HK-2 (cell line): ENCODE data around the gene COA8.
A peak's percentile ranks its signal among the peaks of the same experiment; 100 is the strongest.

Experiments
- DNase-seq: peaks from one replicate; pipeline ENCODE4 v3.0.0-alpha.2; 2018; ENCODE audit not compliant: unreplicated experiment

The COA8 gene, protein sequence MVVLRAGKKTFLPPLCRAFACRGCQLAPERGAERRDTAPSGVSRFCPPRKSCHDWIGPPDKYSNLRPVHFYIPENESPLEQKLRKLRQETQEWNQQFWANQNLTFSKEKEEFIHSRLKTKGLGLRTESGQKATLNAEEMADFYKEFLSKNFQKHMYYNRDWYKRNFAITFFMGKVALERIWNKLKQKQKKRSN

DNA sequence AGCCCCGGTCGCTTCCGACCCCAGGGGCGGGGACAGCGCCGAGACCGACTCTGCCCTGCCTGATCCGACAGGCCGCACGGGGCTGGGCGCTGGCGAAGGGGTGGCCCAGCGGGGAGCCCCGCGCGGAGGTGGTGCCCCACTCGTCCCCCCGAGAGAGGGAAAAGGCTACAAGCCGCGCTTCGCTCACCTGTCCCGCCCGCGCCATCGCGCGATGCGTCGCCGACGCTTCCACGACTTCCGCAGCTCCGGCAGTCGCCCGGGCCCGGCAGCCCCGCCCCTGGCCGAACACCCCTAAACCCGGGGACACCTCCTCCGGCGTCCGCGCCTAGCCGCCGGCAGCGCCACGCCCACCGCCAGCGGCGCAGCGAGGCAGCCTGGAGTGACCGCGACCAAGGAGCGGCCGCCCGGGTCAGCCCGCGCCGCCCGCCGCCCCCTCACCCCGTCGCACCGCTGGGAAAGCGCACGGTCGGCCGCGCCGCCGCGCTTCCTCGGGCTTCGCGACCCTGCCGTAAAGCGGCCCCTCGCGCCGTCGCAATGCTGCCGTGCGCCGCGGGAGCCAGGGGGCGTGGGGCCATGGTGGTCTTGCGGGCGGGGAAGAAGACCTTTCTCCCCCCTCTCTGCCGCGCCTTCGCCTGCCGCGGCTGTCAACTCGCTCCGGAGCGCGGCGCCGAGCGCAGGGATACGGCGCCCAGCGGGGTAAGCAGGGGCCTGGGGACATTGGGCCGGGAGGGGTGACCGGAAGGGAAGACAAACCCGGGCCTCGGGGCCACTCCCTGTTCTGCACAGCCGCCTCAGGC lies at the start of gene COA8, which contains the start of gene BAG5:
TSS of gene COA8 (plus strand) at position 532 of the 797 bp plus-strand sequence. CDS start at position 574, 42 bp downstream.
TSS of gene BAG5 (minus strand) at position 229 of the 797 bp plus-strand sequence. CDS start 1,493 bp downstream, outside the sequence.
- DNase-seq = peak; percentile 87

DNA sequence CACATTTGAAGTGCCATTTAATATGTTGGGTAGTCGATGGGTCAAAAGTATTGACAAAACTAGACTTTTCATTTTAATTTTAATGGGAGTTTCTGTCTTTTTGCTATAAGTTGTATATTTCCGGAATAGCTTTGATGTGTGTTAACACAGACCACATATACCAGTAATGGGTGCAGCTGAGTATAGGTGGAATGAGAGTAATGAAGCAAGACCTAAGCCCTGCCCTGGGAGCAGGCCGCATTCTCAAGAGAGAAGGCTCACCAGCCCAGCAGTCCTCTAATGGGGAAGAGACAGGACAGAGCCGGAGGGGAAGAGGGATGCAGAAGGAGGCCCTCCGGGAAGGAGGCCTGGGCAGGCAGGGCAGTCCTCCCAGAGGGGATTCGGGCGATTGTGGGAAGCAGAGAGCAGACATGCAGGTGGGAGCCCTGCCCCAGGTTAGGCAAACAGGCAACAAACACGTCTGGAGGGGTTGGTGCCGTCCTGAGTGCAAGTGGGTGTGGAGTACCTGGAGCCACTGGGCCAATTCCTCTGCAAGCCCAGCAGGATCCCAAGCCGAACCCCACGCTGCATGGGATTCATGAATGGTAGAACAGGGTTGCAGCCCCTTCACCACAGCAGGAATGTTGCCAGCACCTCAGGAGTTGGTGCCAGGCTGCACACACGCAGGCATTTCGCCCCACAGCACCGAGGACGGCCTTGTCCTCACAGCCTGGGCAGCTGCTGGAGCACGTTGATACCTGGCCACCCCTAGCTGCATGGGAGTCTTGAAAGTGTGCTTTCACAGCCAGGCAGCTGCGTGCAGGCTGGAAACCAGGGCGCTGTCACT lies 48.0 kb upstream of the COA8 start:
- no peak for DNase-seq

DNA sequence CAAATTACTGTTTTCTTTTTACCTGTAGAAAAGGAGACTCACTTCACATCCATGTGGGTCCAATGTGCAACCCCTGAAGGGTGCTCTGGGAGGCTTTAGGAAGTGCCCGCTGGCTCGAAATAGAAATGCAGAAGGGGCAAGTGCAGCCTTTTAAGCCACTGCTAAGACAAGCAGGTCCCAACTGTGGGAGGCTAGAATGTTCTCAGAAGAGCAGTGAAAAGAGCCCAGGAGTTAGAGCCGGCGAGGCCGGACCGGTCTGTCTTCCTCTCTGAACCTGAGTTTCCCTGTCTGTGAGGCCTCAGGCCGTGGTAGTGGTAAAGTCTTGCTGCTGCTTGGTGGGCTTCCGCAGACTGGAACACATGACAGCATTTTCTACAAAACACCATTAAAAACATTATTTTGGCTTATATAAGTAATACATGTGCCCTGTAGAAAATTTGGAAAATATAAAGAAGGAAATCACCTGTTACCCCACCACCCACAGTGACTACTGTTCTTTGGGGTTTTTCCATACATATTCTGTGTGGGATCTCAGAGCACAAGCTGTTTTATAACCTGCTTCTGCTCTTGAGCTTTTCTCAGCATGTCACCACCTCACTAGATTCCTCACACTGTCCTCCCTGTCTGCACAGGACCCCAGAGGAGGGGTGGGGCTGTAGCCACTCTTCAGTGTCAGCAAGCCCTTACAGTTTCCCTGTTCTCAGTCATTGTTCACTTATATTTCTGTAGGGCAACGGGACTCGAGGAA lies 46.2 kb upstream of the COA8 start:
- no peak for DNase-seq

DNA sequence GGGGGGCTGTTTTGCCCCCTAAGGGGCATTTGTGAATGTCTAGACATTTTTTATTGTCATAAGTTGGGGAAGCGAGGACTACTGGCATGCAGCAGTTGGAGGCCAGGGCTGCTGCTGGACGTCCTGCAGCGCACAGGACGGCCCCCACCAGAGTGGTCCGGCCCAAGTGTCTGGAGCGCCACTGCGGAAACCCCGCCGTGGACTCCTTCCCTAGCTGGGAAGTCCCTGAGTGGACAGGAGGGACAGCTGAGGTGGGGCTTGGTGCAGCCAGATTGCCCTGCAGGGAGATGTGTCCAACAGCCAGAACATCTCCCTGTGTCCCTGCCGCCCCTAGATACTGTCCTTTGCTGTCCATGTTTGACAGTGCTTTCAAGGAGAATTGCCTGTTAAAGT lies 45.6 kb upstream of the COA8 start:
- no peak for DNase-seq

DNA sequence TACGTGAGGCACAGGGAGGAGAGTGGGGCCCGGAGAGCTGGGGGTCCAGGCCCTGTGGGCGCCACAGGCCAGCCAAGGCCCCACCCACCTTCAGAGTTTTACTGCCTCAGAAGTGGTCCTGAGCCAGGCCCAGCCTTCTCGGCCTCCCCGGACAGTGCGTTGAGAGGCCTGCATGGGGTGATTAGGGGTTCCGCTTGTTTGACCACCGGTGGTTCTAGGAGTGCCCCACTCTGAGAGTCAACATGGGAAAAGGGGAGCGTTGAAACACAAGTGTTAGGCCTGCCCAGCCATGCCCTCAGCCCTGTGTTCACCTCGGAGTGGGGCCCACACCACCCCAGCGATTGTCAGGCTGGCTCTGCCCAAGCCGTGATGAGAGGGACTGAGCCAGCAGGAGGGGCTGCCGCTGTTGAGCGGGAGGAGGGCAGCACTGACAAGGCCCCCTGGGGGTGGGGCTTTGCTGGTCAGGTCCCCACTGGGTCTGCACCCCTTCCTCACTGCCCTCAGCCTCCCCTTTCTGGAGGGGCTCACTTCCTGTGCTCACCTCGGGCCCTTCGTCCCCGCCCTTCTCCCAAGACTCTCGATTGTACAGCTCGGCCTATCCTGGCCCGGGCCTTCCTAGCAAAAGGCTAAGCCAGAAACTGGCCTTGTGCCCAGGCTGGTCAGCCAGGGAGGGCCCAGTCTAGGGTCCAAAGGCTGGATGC lies 44.9 kb upstream of the COA8 start:
- no peak for DNase-seq

DNA sequence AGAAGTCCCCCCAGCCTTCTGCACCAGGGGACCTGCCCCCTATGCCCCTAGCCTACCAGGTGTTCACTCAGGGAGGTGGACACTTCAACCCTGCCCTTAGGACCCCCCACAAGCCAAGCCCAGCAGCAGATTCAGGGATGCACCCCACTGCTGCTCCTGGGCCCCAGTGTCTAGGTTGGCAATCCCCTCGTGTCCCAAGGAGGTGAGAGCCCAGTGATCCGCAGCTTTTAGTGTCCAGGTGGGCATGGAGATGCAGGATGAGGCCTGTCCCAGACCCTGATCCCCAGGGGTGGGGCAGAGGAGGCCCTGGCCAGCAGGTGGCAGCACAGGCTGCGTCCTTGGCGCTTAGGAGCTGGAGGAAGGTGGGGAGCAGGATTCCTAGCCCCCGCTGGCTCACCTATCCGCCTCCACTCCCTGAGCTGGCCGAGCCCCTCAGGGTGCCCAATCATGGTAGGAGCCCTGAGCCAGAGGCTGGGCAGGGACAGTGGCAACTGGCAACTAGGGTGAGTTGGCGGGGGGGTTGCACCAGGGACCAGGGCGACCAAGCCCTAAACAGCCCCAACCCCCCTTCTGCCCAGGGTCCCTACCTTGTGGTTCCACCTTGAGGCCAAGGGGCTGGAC lies 44.2 kb upstream of the COA8 start:
- peak; percentile 76 for DNase-seq

DNA sequence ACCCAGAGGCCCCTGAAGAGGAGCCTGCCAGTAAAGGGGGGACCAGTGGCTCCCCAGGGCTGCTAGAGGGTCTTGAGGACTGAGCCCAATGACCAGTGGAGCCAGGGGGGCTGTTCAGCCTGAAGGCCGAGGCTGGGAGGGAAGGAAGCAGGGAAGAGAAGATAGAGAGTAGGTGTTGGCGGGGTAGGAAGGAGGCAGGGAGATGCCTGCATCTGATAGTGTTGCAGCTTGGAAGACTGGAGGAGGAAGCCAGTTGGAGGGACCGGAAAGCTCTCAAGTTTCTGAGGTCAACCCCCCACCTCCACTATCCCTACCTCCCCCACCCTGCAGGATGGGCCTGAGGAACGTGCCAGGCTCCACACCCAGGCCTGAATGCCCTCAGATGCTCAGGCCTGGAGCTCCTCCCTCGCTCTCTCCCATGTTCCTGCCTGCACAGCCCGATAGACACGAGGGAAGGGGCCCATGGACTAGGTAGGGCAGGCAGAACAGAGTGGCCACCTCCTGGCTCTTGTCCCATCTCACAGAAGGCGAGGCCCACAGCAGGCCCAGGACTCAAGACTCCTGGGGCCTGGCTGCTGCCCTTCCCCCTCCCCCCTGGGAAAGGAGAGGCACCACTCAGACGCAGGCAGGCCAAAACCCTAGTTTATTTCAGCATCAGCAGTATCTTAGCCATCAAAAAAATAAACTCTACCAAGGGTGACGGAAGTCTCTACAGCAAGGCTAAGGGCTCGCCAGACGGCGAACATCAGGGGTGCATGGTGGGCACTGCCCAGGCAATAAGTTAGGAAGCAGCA lies 43.5 kb upstream of the COA8 start:
- peak; percentile 62 for DNase-seq

DNA sequence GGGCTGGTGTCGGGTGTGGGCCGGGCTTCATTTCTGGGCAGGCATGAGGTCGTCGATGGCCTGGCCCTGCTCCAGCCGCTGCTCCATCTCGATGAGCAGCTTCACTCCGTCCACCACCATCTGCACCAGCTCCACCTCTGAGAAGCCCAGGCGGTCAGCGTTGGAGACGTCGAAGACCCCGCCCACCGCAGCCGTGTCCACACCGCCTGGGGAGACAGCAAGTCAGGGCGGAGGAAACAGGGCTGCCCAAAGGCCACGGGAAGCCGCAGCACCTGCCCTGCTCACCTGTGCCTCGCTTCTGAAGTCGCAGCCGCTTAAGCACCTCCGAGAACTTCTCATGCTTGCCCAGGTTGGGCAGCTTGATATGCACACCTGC lies 42.9 kb upstream of the COA8 start:
- DNase-seq = no peak

DNA sequence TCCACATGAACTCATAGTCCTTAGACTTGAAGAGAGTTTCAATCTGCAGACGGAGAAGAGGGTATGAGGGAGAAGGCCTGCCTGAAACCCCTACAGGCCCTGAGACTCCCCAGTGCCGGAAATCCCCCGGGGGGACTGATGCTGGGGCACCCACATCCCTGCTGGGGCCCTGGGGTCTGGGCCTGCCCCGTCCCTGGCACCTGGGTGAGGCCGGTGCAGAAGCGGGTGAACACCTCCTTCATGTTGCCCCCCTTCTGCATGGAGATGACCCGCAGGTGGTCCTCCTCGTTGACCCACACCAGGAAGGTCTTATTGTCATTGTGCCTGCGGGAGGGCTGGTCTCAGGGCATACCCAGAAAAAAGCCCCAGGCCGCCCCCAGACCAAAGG lies 42.5 kb upstream of the COA8 start:
- no peak for DNase-seq

DNA sequence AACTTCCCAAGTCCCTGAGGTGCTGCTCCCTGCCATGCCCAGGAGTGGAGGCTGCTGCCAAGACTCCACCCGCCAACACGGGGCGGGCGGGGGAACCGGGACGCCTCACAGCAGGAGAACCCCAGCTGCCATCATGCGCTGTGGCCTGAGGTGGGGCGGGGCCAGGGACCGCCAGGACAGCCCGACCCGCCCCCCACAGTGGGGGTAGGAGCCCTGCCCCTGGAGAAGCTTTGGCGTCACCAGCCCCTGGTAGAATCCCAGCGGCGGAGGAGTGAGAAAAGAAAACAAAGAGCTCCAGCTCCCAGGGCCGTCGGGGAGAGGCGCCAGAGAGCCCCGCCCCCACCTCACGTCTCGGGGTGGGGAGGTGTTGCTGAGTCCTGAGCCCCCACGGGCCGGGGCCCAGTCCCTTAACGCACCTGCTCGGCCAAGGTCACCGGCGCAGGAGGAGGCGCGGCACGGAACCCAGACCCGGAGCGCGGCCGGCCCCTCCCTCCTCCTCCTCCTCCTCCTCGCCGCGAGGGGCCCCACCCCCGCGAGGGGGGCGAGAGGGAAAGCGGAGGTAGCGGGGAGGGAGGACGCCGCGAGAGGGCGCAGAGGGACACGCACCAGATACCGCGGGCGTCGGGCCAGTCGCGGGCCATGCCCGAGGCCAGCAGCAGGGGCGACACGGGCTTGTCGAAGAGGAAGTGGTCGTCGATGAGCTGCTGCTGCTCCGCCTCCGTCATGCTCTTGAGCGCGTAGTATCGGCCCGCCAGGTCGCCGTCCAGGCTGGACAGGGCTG lies 41.9 kb upstream of the COA8 start:
- peak; percentile 81 for DNase-seq

DNA sequence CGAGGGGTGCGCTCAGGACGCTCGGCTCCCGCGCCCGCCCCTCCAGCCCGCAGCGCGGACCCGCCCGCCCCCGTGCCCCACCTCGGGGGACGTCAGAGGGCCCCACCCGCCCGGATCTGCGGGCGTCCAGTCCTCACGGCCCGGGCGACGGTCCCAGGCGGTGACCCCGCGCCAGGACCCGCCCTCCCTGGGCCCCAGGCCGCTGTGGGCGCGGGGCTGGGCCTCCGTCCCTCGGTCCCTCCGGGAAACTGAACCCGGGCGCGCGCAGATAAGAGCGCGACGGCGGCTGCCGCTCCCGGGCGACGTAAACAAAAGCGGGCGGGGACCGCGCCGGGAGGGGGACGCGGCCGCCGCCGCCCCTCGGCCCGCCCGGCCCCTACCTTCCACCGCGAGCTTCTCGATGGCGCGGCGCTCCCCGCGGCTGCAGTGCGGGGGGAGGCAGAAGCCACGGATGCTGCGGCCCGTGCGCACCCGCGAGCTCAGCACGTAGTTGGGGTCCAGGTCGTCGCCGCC lies 41.3 kb upstream of the COA8 start:
- DNase-seq = no peak

DNA sequence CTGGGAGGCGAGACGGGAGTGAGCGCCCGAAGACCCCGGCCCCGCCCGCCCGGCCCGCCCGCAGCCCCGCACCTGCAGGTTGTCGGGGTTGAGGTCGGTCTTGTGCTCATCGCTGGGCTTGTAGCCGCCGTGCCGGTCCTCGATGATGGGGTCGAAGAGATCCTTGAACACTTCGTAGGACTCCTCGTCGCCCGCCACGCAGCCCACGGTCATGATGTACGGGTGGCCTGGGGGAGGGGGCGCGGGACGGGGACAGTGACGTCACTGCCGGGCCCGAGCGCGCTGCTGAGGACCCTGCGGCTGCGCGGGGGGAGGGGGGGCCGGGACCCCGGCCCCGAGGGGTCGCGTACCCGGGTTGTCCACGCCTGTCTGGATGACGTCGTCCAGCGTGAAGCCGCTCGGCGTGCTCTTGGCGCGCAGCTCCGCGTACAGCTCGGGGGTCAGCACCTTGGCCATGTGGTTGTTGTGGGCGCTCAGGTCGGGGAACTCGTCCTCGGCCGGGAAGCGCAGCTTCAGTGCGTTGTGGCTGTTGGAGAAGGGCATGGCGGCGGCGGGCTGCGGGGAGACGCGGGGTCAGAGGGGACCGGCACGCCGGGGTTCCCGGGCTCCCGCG lies 40.7 kb upstream of the COA8 start:
- peak; percentile 45 for DNase-seq

DNA sequence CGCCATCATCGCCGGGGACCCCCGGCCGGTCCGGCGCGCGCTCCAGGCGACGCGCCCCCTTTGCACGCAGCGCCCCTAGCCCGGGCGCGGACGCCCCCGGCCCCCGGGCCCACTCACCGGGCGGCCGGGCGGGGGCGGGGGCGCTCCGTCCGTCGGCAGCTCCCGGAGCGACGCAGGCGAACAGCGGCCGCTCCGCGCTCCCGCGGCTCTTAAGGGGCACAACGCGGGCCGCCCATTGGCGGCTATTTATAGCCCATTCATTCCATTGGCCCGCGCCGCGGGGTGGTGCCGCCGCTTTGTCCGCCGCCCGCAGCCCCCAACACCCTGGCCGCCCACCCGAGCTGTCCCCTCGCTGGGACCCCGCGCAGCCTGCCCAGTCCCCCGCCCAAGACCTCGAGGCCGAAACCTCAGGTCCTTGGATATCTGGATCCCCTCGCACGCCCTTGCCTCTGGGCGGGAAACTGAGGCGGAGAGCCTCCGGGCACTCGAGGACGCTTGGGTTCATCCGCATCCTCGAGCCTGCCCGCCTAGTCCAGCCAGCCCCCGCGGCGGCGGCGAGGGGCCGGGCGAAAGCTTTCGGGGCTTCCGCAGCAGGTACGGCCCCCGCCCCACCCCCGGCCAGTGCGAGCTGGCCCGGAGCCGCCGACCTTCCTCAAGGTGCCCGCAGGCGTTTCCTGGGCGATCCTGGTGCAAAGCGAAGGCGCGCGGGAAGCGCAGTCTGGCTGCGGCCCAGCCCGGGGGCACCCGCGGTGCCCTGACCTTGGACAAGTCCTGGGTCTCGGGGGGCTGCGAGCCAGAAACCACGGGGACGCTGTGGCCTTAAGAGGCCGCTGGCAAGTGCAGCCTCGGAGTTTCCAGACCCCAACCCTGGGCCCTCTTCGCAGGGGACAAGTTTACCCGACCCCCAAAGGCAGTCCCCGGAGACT lies 39.8 kb upstream of the COA8 start, which contains the start of gene CKB:
TSS of gene CKB (minus strand) at position 182 of the 926 bp plus-strand sequence. CDS start 337 bp downstream, outside the sequence.
- DNase-seq = peak; percentile 74

DNA sequence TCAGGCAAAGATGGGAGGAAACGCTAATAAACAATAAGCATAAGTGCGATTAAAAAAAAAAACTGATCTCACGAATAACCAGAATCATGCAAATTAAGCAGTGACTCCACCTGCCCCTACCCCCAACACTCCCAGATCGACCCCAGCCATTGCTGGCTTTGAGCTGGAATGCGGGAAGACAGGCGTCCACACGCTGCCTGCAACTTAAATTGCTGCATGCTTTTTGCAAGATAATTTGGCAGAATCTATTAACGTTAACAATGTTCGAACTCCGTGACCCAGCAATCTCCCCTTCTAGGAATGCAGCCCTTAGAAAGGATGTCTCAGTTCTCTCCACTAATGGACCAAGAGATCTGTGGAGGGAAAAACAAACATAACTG lies 39.2 kb upstream of the COA8 start:
- DNase-seq = no peak

DNA sequence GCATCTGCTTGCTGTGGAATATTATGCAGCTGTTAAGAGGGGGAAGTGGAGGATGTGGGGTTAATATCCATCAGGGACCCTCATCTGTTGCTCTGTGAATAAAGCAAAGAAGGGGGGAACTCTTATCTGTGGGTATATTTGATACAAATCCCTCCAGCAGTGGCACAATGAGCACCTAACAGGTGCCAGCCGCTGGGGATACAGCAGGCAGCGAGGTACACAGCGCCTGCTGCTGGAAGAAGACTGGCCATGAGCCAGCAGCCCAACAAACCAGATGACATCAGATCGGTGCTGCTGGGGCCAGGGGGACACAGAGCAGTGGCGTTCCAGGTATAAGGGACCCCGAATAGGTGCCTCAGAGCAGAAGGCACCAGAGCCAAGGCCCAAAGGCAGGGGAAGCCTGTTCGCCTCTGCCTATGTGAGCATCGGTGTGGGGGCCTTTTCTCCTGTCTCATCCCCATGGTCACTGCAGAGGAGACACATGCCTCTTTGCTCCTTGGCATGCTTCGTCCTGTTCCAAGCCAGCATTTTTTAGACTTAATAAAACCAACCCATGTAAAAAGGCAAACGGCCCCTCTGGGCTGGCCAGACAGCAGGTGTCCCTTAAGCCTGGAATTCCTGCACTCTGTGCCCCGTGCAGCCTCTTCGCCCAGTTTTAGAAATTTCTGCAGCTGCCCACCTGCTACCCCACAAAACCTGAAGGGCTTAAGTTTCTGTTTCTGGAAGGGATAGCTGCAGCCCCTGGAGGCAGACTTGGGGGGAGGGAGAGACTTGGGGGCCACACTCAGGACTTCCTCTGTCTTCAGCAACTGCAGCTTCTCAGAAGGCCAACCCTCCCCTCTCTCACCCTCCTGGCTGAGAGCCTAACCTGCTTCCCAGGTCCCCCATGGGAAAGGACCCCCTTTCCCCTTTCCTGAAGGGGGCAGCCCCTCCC lies 38.5 kb upstream of the COA8 start:
- DNase-seq = no peak
